Activated T-cell treated with anti-CD3 and anti-CD28 coated beads, Interleukin-2, amount 50 U/mL, for 72 hours (primary cell): ENCODE results near the gene JAK3. TPM values are rescaled to one million over a fixed set of nuclear protein-coding genes. Genes with fewer than 3 reads are reported as not detected.
A peak's percentile ranks its signal among the peaks of the same experiment; 100 is the strongest.
"Not testable (repeated sequence)": the region's sequence is repeated elsewhere in the genome, so short reads cannot be mapped to it uniquely, and the experiment has no call there.

Experiments used
- ATAC-seq, 2 donors: fragments of 150-1000 bp; cut with Tn5 transposase; replicated peaks in 1 of 2; 2 replicates each; pipeline ENCODE4 v1.10.0; 2021; ENCODE audit warnings: moderate library complexity in 2 of 2, mild to moderate bottlenecking in 1 of 2
- DNase-seq, 2 donors: peaks; one replicate each; pipeline ENCODE4 v3.0.0; 2021 to 2022; ENCODE audit warnings: mixed read lengths in 1 of 2
- H3K27ac Mint-ChIP-seq: one replicate; pipeline ENCODE4 v1.8.0; 2022; ENCODE audit warnings: mild to moderate bottlenecking, moderate library complexity, mixed read lengths
- H3K27me3 Mint-ChIP-seq: one replicate; pipeline ENCODE4 v1.8.0; 2022; ENCODE audit warnings: low read depth, mixed read lengths
- H3K36me3 Mint-ChIP-seq, 2 donors: one replicate each; pipeline ENCODE4 v1.8.0; 2022; ENCODE audit warnings: mixed read lengths in 2 of 2, mild to moderate bottlenecking in 1 of 2; ENCODE audit not compliant: insufficient read depth in 2 of 2
- H3K4me1 Mint-ChIP-seq: one replicate; pipeline ENCODE4 v1.8.0; 2022; ENCODE audit warnings: low read depth, mixed read lengths
- H3K4me3 Mint-ChIP-seq, 2 donors: one replicate each; pipeline ENCODE4 v1.8.0; 2022; ENCODE audit warnings: mild to moderate bottlenecking in 2 of 2, mixed read lengths in 2 of 2, moderate library complexity in 2 of 2
- H3K9me3 Mint-ChIP-seq, 2 donors: one replicate each; pipeline ENCODE4 v1.8.0; 2022; ENCODE audit warnings: mixed read lengths in 2 of 2
- total RNA-seq, 2 donors: library from RNA; stranded (reverse); gene quantifications; one replicate each; pipeline ENCODE4 v1.2.3, GENCODE V29; 2022

The JAK3 gene
- total RNA-seq, 2 donors from 2014 or later, result 235 to 247 TPM

- Mint-ChIP-seq H3K9me3 (no peaks in the 10 kb centered on the region), H3K4me3 (no peak overlapping the region), H3K4me1 (peaks cover 23% of the 10 kb centered on the region), H3K27ac (no peak overlapping the region), H3K27me3 (no peaks in the 10 kb centered on the region), H3K36me3 (peaks cover 4 to 12% of the 10 kb centered on the region in 2 donors)
- DNase-seq (no peak), ATAC-seq (no peak)
Measured at GRCh38 chr19:17780781-17781180, 67.0 kb downstream of the JAK3 start.

- DNase-seq (no peak), ATAC-seq (no peak)
- Mint-ChIP-seq H3K4me1 (peaks cover 34% of the 10 kb centered on the region), H3K4me3 (no peak overlapping the region), H3K27ac (no peak overlapping the region), H3K9me3 (no peaks in the 10 kb centered on the region), H3K36me3 (peaks cover 6 to 17% of the 10 kb centered on the region in 2 donors), H3K27me3 (no peaks in the 10 kb centered on the region)
Measured at GRCh38 chr19:17778968-17779929, 68.5 kb downstream of the JAK3 start.

DNA sequence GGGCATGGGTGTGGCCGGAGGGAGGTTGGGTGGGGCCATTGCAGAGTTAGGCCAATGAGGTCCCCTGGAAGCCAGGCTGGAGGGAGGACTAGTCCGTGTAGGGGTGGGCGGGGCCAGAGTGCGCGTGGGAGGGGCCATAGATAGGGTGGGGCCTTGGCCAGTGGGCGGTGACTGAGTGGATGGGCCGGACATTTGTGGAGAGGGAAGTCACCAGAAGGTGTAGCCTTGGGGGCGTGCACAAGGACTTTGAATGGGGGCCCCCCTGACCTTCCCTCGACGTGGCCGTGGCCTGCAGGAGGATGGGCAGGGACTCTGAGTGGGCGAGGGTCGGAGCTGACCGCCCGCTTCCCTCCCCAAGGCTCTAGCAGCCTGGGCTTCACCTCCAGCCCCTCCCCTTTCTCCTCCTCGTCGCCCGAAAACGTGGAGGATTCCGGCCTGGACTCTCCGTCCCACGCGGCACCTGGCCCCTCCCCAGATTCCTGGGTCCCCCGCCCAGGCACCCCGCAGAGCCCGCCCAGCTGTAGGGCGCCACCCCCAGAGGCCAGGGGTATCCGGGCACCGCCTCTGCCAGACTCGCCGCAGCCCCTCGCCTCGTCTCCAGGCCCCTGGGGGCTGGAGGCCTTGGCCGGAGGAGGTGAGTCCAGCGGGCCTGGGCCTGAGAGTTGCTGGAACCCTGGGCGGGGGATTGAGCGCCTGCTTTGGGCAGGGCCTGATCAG lies 69.4 kb downstream of the JAK3 start:
- Mint-ChIP-seq H3K27ac (no peak overlapping the region), H3K36me3 (peaks cover 8 to 17% of the 10 kb centered on the region in 2 donors), H3K27me3 (no peaks in the 10 kb centered on the region), H3K9me3 (no peaks in the 10 kb centered on the region), H3K4me1 (peaks cover 34% of the 10 kb centered on the region), H3K4me3 (no peak overlapping the region)
- peak in 1 of 2 donors; percentile 38 for ATAC-seq
- DNase-seq, result peak; percentile 45 to 51

GRCh38 chr19:17777840-17778239 lies 69.9 kb downstream of the JAK3 start:
- H3K9me3 Mint-ChIP-seq, H3K27ac Mint-ChIP-seq, DNase-seq, H3K27me3 Mint-ChIP-seq, ATAC-seq, H3K4me3 Mint-ChIP-seq: not testable (repeated sequence)
- H3K36me3 Mint-ChIP-seq, result peaks cover 9 to 19% of the 10 kb centered on the region in 2 donors
- peaks cover 34% of the 10 kb centered on the region for H3K4me1 Mint-ChIP-seq

DNA sequence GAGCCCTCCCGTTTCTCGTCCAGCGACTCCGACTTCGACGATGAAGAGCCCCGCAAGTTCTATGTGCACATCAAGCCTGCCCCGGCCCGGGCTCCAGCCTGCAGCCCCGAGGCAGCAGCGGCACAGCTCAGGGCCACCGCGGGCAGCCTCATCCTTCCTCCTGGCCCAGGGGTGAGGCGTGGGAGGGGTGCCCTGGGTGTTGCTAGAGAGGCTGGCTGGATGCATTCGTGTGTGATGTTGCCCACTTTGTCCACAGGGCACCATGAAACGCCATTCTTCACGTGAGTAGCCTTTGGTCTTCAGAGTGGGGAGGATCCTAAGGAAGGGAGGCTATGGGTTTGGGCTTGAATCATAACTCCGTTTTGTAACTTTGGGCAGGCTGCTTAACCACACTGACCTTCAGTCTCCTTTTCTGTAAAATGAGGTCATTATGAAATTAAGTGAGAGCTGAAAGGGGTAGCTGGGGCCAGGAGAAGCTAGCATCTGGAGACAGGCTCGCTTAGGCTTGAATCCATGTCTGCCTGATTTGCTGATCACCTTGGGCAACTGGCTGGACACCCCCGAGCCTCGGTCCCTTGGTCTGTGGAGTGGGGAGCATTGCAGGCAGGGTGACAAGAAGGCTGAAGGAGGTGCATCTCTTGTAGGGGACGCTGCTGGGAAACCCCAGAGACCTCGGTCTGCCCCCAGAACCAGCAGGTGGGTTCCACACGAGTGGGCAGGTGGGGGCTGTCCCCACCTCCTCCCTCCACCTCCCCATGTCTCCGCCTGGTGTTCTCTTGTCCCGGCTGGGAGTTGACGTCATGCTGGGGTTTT lies 71.6 kb downstream of the JAK3 start:
- Mint-ChIP-seq H3K4me3 (peak overlapping the region in 1 of 2 donors; percentile 6), H3K4me1 (peaks cover 34% of the 10 kb centered on the region), H3K9me3 (no peaks in the 10 kb centered on the region), H3K36me3 (peaks cover 8 to 19% of the 10 kb centered on the region in 2 donors), H3K27ac (no peak overlapping the region), H3K27me3 (no peaks in the 10 kb centered on the region)
- ATAC-seq (peak; percentile 44 to 54), DNase-seq (peak in 1 of 2 donors; percentile 29)

DNA sequence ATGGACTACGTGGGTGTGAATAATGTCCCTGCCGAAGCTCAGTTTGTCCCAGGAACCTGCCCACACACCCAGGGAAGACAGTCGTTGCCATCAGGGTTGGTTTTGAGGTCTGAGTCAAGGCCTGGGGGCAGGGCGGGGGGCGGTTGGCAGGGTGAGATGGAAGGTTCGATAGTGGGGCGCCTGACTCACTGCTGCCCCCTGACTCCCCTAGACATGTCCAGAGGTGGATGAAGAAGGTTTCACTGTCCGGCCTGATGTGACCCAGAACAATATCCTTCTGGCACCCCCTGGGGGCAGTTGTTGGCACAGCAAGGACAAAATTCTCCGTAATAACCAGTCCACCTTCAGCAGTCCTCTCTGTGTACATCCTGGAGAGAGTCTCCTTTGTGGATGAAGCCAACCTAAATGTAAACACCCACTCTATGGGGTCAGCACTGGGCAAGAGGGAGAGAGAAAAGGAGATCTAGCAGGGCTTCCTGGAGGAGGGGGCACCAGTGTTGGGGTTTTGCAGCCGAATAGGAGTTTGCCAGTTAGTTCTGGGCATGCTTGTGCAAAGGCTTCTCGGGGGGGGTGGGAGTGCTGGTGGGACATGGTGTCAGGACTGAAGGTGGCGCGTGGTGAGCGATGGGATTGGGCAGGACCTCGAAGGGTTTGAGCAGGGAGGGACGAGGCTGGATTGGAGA lies 72.4 kb downstream of the JAK3 start:
- Mint-ChIP-seq H3K27me3 (no peaks in the 10 kb centered on the region), H3K36me3 (peaks cover 8 to 25% of the 10 kb centered on the region in 2 donors), H3K4me1 (peaks cover 34% of the 10 kb centered on the region), H3K27ac (no peak overlapping the region), H3K9me3 (no peaks in the 10 kb centered on the region), H3K4me3 (no peak overlapping the region)
- ATAC-seq (no peak), DNase-seq (peak; percentile 38 to 51)

Other genes starting within 250 kb of the JAK3 start
- gene UNC13A, start 159.6 kb downstream of the JAK3 start, total RNA-seq, result under 1 TPM; 0.31 to 0.32 TPM
- gene MAP1S, start 128.5 kb downstream of the JAK3 start, total RNA-seq, result 10 to 100 TPM; 59.5 to 69.9 TPM
- gene FCHO1, start 96.5 kb downstream of the JAK3 start, total RNA-seq, result 10 to 100 TPM; 70.8 to 93.9 TPM
- gene B3GNT3, start 52.8 kb downstream of the JAK3 start, total RNA-seq, result under 1 TPM in 1 of 2 donors, not detected in 1; 0.36 TPM
- gene INSL3, start 26.5 kb downstream of the JAK3 start, total RNA-seq, result 10 to 100 TPM in 1 of 2 donors, 1 to 10 TPM in 1; 6.8 to 12.5 TPM
- 1,000 to 10,000 TPM; 2,983 to 3,463 TPM for gene RPL18A, start 11.9 kb upstream of the JAK3 start, total RNA-seq
- gene SLC5A5, start 24.0 kb upstream of the JAK3 start, total RNA-seq, result 1 to 10 TPM; 2.0 to 3.3 TPM
- gene CCDC124, start 85.0 kb upstream of the JAK3 start, total RNA-seq, result 10 to 100 TPM; 50.1 to 68.1 TPM
- gene KCNN1, start 119.1 kb upstream of the JAK3 start, total RNA-seq, result 1 to 10 TPM in 1 of 2 donors, under 1 TPM in 1; 0.69 to 1.2 TPM
- 10 to 100 TPM; 41.4 to 47.9 TPM for gene ARRDC2, start 160.2 kb upstream of the JAK3 start, total RNA-seq
- 10 to 100 TPM; 13.4 to 20.4 TPM for gene IL12RB1, start 239.0 kb upstream of the JAK3 start, total RNA-seq
- 10 to 100 TPM; 22.4 to 23.2 TPM for gene MAST3, start 249.8 kb upstream of the JAK3 start, total RNA-seq